HG02840 (cell line): ENCODE results near the gene JAML.

ENCODE experiments used
- ATAC-seq: cut with Tn5 transposase; IDR thresholded peaks from one replicate; pipeline ENCODE4 v1.9.1; 2021; ENCODE audit warnings: mild to moderate bottlenecking, moderate library complexity, moderate number of reproducible peaks; ENCODE audit not compliant: unreplicated experiment, low FRiP score

Gene JAML

GRCh38 chr11:118240999-118241763, 16.4 kb upstream of the JAML start:
- ATAC-seq = no peak

- ATAC-seq = no peak
Observed at GRCh38 chr11:118239509-118240205, 14.8 kb upstream of the JAML start.

DNA sequence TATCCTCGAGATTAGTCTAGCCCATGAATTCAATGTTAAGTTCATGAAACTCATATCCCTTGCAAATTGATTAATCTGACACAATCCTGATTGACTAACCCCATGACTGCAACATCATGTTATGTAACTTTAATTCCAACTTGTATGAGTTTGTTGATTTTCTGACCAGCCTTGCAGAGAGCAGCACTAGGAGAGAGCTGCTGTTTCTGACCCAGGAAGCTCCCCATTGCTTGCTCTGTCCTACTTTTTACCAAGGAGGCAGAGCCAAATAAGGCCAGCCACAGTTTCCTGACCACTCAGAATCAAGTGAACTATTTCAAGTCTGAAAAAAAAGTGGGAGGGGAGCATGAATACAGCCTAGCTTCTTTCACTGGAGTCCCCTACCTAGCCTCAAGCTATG, 14.1 kb upstream of the JAML start:
- no peak for ATAC-seq

GRCh38 chr11:118238421-118238820, 13.6 kb upstream of the JAML start:
- no peak for ATAC-seq

DNA sequence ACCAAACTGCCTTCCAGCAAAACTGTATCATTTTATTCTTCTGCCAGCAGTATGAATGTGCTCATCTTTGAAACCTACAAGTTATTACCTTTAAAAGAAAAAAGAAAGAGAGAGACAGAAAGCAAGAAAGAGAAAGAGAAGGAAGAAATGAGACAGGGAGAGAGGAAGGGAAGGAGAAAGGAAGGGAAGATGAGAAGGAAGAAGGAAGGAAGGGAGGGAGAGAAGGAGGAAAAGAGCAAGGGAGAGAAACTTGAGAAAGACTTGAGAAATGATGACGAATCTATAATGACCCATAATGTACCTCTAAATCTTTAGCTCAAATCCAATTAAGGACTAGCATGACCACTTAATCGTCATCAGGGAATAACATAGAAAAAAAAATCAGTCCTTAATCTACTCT, 11.4 kb upstream of the JAML start:
- ATAC-seq = no peak

DNA sequence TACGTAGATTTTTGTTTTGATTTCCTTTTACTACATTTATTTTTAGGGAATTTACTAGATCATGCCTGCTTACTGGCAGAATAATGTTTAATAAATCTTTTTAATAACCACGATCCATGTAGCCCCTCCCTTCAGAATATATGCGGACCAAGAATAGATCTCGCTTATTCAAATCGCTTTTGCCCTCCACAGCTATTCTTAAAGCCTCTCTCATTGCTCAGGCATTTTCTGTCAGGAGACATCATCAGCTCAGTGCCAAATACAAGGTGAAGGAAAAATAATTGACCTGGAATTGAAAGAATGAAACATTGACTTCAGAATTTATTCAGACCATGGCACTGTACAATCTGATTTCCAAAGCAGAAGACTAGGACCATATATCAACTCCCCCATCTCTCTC, 10.0 kb upstream of the JAML start:
- no peak for ATAC-seq

DNA sequence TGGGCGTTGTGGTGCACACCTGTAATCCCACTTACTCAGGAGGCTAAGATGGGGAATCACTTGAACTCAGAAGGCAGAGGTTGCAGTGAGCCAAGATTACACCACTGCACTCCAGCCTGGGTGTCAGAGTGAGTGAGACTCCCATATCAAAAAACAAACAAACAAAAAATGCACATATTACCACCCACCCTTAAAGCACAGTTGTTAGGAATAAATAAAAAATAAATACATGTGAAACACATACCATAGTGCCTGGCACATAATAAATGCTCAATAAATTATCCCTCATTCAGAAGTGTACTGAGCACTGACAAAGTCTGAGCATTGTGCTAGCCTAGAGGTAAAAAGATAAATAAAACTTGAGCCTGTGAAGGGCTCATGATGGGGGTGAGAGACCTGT, 9.0 kb upstream of the JAML start:
- ATAC-seq = no peak

GRCh38 chr11:118233377-118233776, 8.6 kb upstream of the JAML start:
- no peak for ATAC-seq

DNA sequence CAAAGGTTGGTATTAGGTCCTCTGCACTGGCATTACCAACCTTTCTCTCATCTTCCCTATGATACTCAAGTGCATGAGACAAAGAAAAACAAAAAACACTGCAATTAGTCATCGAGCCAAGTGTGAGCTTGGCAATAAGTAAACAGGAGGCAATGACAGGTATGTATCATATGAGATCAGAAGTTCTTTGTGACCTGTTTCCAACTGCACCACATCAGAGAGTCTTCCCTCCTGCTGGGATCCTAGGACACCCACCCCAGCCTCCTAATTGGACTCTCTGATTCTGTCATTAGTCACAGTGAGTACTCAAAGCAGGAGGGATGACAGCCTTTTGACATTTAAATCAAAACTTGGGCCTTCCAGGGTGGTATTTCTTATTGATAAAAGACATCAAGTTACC, 7.8 kb upstream of the JAML start:
- ATAC-seq = no peak

GRCh38 chr11:118231461-118231860, 6.7 kb upstream of the JAML start:
- no peak for ATAC-seq

- no peak for ATAC-seq
Observed at GRCh38 chr11:118230088-118230487, 5.3 kb upstream of the JAML start.

DNA sequence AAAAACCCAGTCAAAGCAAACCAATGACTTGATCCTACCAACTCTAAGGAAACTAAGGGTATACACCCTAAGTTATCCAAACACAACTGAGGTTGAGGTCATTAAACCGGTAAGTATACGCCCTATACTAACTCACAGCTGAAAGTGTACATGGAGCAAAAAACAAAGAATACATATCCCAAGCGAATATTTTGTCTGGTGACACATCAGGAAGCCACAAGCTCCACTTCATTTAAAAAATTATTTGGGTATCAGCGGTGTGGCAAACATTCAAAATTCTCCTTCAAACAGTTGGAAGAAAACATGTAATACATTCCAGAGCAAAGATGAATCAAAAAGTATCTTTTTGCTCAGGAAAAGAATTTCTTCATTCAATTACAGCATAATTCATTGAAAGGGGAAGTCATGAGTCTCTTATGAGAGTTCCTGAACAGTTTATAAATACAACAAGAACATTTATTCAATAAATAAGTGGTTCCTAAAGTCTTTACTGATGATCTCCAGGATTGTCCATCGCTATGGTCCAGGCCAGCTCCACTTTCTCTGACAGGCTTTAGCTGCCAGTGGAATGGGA, 4.5 kb upstream of the JAML start:
- no peak for ATAC-seq

- ATAC-seq = peak; percentile 52
Observed at GRCh38 chr11:118227865-118228785, 3.3 kb upstream of the JAML start.

DNA sequence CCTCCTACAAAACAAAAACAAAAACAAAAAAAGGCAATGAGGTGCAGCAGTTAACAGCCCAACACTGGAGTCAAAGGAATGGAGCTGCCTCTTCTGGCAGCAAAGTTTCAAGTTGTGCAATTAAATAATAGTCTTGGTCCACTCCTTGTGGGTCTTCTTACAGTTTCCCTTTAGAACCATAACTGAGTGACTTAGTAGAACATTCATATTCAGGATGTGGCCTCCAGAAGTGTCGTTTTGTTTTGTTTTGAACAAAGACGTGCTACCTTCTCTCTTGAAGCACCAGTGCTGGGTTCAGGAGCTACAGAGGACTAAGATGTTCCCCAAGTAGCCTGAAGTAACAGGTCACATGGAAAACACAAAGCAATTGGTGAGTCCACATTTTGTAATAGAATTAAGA, 2.0 kb upstream of the JAML start:
- no peak for ATAC-seq

DNA sequence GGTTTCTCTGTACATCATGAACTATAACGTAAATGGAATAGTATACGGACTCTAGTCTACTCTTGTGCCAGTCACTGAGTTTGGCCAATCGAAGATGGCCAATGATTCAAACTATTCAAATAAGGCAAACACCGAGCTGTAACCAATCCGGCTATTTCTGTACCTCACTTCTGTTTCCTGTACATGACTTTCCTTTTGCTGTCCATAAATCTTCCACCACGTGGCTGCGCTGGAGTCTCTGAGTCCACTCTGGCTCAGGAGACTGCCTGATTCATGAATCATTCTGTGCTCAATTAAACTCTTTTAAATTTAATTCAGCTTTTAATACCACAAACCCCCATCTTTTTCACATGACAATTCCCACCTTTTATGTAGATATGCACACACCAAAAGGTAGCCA, 1.5 kb upstream of the JAML start:
- no peak for ATAC-seq

DNA sequence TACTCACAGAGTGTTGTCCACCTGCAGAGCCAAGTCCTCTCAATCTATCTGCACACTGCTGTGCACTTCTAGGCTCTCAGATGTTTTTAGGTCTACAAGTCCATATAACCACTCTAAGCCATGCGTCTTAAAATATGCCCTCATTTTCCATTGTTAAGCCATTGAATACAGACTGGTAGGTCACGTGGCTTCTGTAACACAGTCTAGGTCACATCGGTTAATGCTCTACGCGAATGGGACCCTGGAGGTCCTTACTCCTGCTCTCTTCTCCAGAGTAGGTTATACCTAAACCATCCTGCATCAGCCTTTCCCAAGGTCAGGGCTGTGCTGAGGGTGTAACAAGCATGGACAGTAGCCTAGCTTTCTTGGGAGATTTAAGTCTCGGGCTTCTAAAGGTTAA, 819 bp downstream of the JAML start:
- ATAC-seq = no peak

GRCh38 chr11:118223570-118223969, 1.2 kb downstream of the JAML start:
- no peak for ATAC-seq

DNA sequence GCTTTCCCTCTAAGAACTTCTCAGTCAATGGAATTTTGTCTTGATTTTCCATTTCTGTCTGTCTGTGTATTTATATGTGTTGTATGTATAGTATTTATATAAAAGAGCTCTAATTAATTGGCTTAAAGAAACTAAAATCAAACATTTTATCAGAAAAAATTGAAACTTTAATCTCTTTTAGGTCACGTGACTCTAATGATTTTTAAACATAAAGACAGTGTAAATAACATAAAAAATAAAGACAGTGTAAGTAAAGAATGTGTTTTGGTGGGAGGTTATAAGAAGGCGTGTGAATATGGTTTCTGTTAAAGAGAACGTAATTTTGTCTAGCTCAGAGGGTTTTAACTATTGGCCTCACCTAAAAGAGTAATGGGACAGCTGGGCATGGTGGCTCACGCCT, 2.4 kb downstream of the JAML start:
- ATAC-seq = no peak

GRCh38 chr11:118221419-118221818, 3.4 kb downstream of the JAML start:
- ATAC-seq = no peak

- ATAC-seq = no peak
Observed at GRCh38 chr11:118219732-118220131, 5.1 kb downstream of the JAML start.

DNA sequence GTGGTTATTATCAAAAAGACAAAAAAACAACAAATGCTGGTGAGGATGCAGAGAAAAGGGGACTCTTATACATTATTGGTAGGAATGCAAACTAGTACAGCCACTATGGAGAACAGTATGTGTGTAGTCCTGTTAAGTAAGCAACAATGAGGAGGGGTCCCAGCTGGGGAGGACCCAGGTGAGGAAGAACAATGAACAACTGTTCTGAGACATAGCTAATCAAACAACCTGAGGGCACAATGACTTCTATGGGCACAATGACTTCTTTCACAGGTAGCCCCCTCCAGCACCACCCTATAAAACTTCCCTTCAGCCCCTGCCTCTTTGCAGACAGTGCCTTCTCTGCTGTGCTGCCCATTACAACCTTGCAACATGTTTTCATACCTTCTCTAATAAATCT, 5.6 kb downstream of the JAML start:
- ATAC-seq = no peak
